Stimulated activated CD4-positive, alpha-beta T cell treated with anti-CD3 and anti-CD28 coated beads, Interleukin-12 subunit alpha, Interleukin-12 subunit beta, amount 100 ng/mL, for 24 hours (primary cell): ENCODE measurements around the gene ARL15.
A peak's percentile ranks its signal among the peaks of the same experiment; 100 is the strongest.
"Not testable (repeated sequence)": the region's sequence is repeated elsewhere in the genome, so short reads cannot be mapped to it uniquely, and the experiment has no call there.

Experiments used
- DNase-seq, 2 experiments: peaks; one replicate each; pipeline ENCODE4 v3.0.0-alpha.2; 2020; ENCODE audit warnings: low read depth in 2 of 2

The ARL15 gene

GRCh38 chr5:54310433-54311175 is at the start of gene ARL15:
ARL15 (minus strand) TSS chr5:54310573.
- DNase-seq, result peak; percentile 96

GRCh38 chr5:54360089-54360488 is 49.7 kb upstream of the ARL15 start:
- DNase-seq, result no peak

GRCh38 chr5:54357408-54358058 is 47.2 kb upstream of the ARL15 start:
- DNase-seq, result no peak

- DNase-seq, result not testable (repeated sequence)
These were observed 43.7 kb upstream of the ARL15 start for GRCh38 chr5:54353933-54354564.

GRCh38 chr5:54352580-54352979 is 42.2 kb upstream of the ARL15 start:
- DNase-seq, result not testable (repeated sequence)

GRCh38 chr5:54347221-54347865 is 37.0 kb upstream of the ARL15 start:
- DNase-seq, result no peak

GRCh38 chr5:54344653-54345052 is 34.3 kb upstream of the ARL15 start:
- no peak for DNase-seq

GRCh38 chr5:54341971-54342370 is 31.6 kb upstream of the ARL15 start:
- no peak for DNase-seq

GRCh38 chr5:54337523-54337922 is 27.1 kb upstream of the ARL15 start:
- no peak for DNase-seq

GRCh38 chr5:54332720-54333119 is 22.3 kb upstream of the ARL15 start:
- no peak for DNase-seq

GRCh38 chr5:54329731-54330709 is 19.6 kb upstream of the ARL15 start:
- no peak for DNase-seq

GRCh38 chr5:54326662-54327270 is 16.4 kb upstream of the ARL15 start:
- no peak for DNase-seq

GRCh38 chr5:54325610-54326311 is 15.4 kb upstream of the ARL15 start:
- DNase-seq, result no peak

GRCh38 chr5:54325272-54325609 is 14.9 kb upstream of the ARL15 start:
- no peak for DNase-seq

- DNase-seq, result no peak
These were observed 14.4 kb upstream of the ARL15 start for GRCh38 chr5:54324651-54325271.

- DNase-seq, result no peak
These were observed 13.1 kb upstream of the ARL15 start for GRCh38 chr5:54323495-54323894.

GRCh38 chr5:54320256-54320655 is 9.9 kb upstream of the ARL15 start:
- no peak for DNase-seq

- DNase-seq, result no peak
These were observed 7.3 kb upstream of the ARL15 start for GRCh38 chr5:54317511-54318260.
